ENCODE data around the gene INVS.

Gene INVS

GRCh38 chr9:100096378-100096916 lies 2.6 kb upstream of the INVS start:
- TF ChIP-seq POLR2A (IDR thresholded peaks at IDR 0.05; ENCODE audit: low read depth, low read length) (no peak), SPI1 (IDR thresholded peaks at IDR 0.05; ENCODE audit: low read depth, low read length) (no peak), POLR2AphosphoS5 (IDR thresholded peaks at IDR 0.05; ENCODE audit: low read depth, low read length) (no peak), POU2F2 (IDR thresholded peaks at IDR 0.05; ENCODE audit: low read depth, low read length) (no peak), TAF1 (IDR thresholded peaks at IDR 0.05; ENCODE audit: low read depth, low read length) (no peak), PAX5 (IDR thresholded peaks at IDR 0.05; ENCODE audit: insufficient read depth, low read length, severe bottlenecking) (no peak)
- DNase-seq (ENCODE audit: insufficient read length, low spot score) (no peak), FAIRE-seq (no peak)

GRCh38 chr9:100098046-100098886 lies 777 bp upstream of the INVS start:
- TF ChIP-seq TAF1 (IDR thresholded peaks at IDR 0.05; ENCODE audit: low read depth, low read length) (no peak), SPI1 (IDR thresholded peaks at IDR 0.05; ENCODE audit: low read depth, low read length) (no peak; the same call in 1 of the 2 replicates), POLR2A (IDR thresholded peaks at IDR 0.05; ENCODE audit: low read depth, low read length) (no peak), POU2F2 (IDR thresholded peaks at IDR 0.05; ENCODE audit: low read depth, low read length) (no peak), POLR2AphosphoS5 (IDR thresholded peaks at IDR 0.05; ENCODE audit: low read depth, low read length) (no peak), PAX5 (IDR thresholded peaks at IDR 0.05; ENCODE audit: insufficient read depth, low read length, severe bottlenecking) (no peak)
- peak; percentile 43 for FAIRE-seq
- DNase-seq (ENCODE audit: insufficient read length, low spot score) = no peak

- FAIRE-seq (peak; percentile 55), DNase-seq (ENCODE audit: insufficient read length, low spot score) (no peak)
- TF ChIP-seq POLR2A (IDR thresholded peaks at IDR 0.05; ENCODE audit: low read depth, low read length) = no peak
- no peak for TF ChIP-seq PAX5 (IDR thresholded peaks at IDR 0.05; ENCODE audit: insufficient read depth, low read length, severe bottlenecking)
- no peak for TF ChIP-seq POU2F2 (IDR thresholded peaks at IDR 0.05; ENCODE audit: low read depth, low read length)
- no peak for TF ChIP-seq SPI1 (IDR thresholded peaks at IDR 0.05; ENCODE audit: low read depth, low read length)
These were observed 639 bp downstream of the INVS start for GRCh38 chr9:100099722-100100042.

GRCh38 chr9:100100146-100100667 lies 1.2 kb downstream of the INVS start:
- DNase-seq (ENCODE audit: insufficient read length, low spot score) = no peak
- FAIRE-seq = no peak
- TF ChIP-seq SPI1 (IDR thresholded peaks at IDR 0.05; ENCODE audit: low read depth, low read length) (no peak), POU2F2 (IDR thresholded peaks at IDR 0.05; ENCODE audit: low read depth, low read length) (no peak), PAX5 (IDR thresholded peaks at IDR 0.05; ENCODE audit: insufficient read depth, low read length, severe bottlenecking) (no peak), TAF1 (IDR thresholded peaks at IDR 0.05; ENCODE audit: low read depth, low read length) (no peak), POLR2A (IDR thresholded peaks at IDR 0.05; ENCODE audit: low read depth, low read length) (no peak), POLR2AphosphoS5 (IDR thresholded peaks at IDR 0.05; ENCODE audit: low read depth, low read length) (no peak)

- FAIRE-seq = no peak
- DNase-seq (ENCODE audit: insufficient read length, low spot score) = no peak
- TF ChIP-seq POLR2A (IDR thresholded peaks at IDR 0.05; ENCODE audit: low read depth, low read length) (no peak), PAX5 (IDR thresholded peaks at IDR 0.05; ENCODE audit: insufficient read depth, low read length, severe bottlenecking) (no peak), TAF1 (IDR thresholded peaks at IDR 0.05; ENCODE audit: low read depth, low read length) (no peak), POLR2AphosphoS5 (IDR thresholded peaks at IDR 0.05; ENCODE audit: low read depth, low read length) (no peak), SPI1 (IDR thresholded peaks at IDR 0.05; ENCODE audit: low read depth, low read length) (no peak), POU2F2 (IDR thresholded peaks at IDR 0.05; ENCODE audit: low read depth, low read length) (no peak)
These were observed 2.6 kb downstream of the INVS start for GRCh38 chr9:100101608-100102007.

- DNase-seq (ENCODE audit: insufficient read length, low spot score) = no peak
- FAIRE-seq = no peak
- TF ChIP-seq POLR2A (IDR thresholded peaks at IDR 0.05; ENCODE audit: low read depth, low read length) (no peak), POU2F2 (IDR thresholded peaks at IDR 0.05; ENCODE audit: low read depth, low read length) (no peak), POLR2AphosphoS5 (IDR thresholded peaks at IDR 0.05; ENCODE audit: low read depth, low read length) (no peak), PAX5 (IDR thresholded peaks at IDR 0.05; ENCODE audit: insufficient read depth, low read length, severe bottlenecking) (no peak), SPI1 (IDR thresholded peaks at IDR 0.05; ENCODE audit: low read depth, low read length) (no peak), TAF1 (IDR thresholded peaks at IDR 0.05; ENCODE audit: low read depth, low read length) (no peak)
These were observed 5.3 kb downstream of the INVS start for GRCh38 chr9:100104314-100104713.

GRCh38 chr9:100105861-100106260 lies 6.8 kb downstream of the INVS start:
- DNase-seq (ENCODE audit: insufficient read length, low spot score) (no peak), FAIRE-seq (no peak)
- no peak for TF ChIP-seq POLR2AphosphoS5 (IDR thresholded peaks at IDR 0.05; ENCODE audit: low read depth, low read length)
- no peak for TF ChIP-seq SPI1 (IDR thresholded peaks at IDR 0.05; ENCODE audit: low read depth, low read length)
- TF ChIP-seq TAF1 (IDR thresholded peaks at IDR 0.05; ENCODE audit: low read depth, low read length) = no peak
- no peak for TF ChIP-seq POLR2A (IDR thresholded peaks at IDR 0.05; ENCODE audit: low read depth, low read length)
- TF ChIP-seq POU2F2 (IDR thresholded peaks at IDR 0.05; ENCODE audit: low read depth, low read length) = no peak
- no peak for TF ChIP-seq PAX5 (IDR thresholded peaks at IDR 0.05; ENCODE audit: insufficient read depth, low read length, severe bottlenecking)

- FAIRE-seq = no peak
- DNase-seq (ENCODE audit: insufficient read length, low spot score) = no peak
- TF ChIP-seq POLR2A (IDR thresholded peaks at IDR 0.05; ENCODE audit: low read depth, low read length) (no peak), PAX5 (IDR thresholded peaks at IDR 0.05; ENCODE audit: insufficient read depth, low read length, severe bottlenecking) (no peak), TAF1 (IDR thresholded peaks at IDR 0.05; ENCODE audit: low read depth, low read length) (no peak), SPI1 (IDR thresholded peaks at IDR 0.05; ENCODE audit: low read depth, low read length) (no peak), POLR2AphosphoS5 (IDR thresholded peaks at IDR 0.05; ENCODE audit: low read depth, low read length) (no peak), POU2F2 (IDR thresholded peaks at IDR 0.05; ENCODE audit: low read depth, low read length) (no peak)
These were observed 7.6 kb downstream of the INVS start for GRCh38 chr9:100106616-100107015.

- DNase-seq (ENCODE audit: insufficient read length, low spot score) (no peak), FAIRE-seq (no peak)
- no peak for TF ChIP-seq POLR2AphosphoS5 (IDR thresholded peaks at IDR 0.05; ENCODE audit: low read depth, low read length)
- no peak for TF ChIP-seq SPI1 (IDR thresholded peaks at IDR 0.05; ENCODE audit: low read depth, low read length)
- TF ChIP-seq TAF1 (IDR thresholded peaks at IDR 0.05; ENCODE audit: low read depth, low read length) = no peak
- no peak for TF ChIP-seq POU2F2 (IDR thresholded peaks at IDR 0.05; ENCODE audit: low read depth, low read length)
- no peak for TF ChIP-seq POLR2A (IDR thresholded peaks at IDR 0.05; ENCODE audit: low read depth, low read length)
- no peak for TF ChIP-seq PAX5 (IDR thresholded peaks at IDR 0.05; ENCODE audit: insufficient read depth, low read length, severe bottlenecking)
These were observed 9.5 kb downstream of the INVS start for GRCh38 chr9:100108559-100108958.

Measured in GM12891 (cell line).